ENCODE measurements around the gene VPS35.

- TF ChIP-seq, protein P1, sequence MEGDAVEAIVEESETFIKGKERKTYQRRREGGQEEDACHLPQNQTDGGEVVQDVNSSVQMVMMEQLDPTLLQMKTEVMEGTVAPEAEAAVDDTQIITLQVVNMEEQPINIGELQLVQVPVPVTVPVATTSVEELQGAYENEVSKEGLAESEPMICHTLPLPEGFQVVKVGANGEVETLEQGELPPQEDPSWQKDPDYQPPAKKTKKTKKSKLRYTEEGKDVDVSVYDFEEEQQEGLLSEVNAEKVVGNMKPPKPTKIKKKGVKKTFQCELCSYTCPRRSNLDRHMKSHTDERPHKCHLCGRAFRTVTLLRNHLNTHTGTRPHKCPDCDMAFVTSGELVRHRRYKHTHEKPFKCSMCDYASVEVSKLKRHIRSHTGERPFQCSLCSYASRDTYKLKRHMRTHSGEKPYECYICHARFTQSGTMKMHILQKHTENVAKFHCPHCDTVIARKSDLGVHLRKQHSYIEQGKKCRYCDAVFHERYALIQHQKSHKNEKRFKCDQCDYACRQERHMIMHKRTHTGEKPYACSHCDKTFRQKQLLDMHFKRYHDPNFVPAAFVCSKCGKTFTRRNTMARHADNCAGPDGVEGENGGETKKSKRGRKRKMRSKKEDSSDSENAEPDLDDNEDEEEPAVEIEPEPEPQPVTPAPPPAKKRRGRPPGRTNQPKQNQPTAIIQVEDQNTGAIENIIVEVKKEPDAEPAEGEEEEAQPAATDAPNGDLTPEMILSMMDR (IDR thresholded peaks at IDR 0.05 in 4 of 5, conservative IDR thresholded peaks at IDR 0.05 in 1 of 5), result no peak
- no peak for TF ChIP-seq POLR2A (IDR thresholded peaks at IDR 0.05)
Observed at GRCh38 chr16:46702030-46702429, 13.1 kb upstream of the VPS35 start.

Measured in gastrocnemius medialis (tissue), 4 donors.